Liver (tissue), 3 donors: ENCODE results near the gene FASTK.

Experiments
- ATF3 ChIP-seq: IDR thresholded peaks from 2 replicates; pipeline ENCODE4 v1.6.1; 2016; ENCODE audit warnings: antibody characterized with exemption
- CTCF ChIP-seq: fragments of 150-350 bp; IDR thresholded peaks from 2 replicates; pipeline ENCODE4 v1.5.1; 2017; ENCODE audit warnings: improper control_type of control experiment, low read depth, low read length; ENCODE audit not compliant: missing input control
- HNF4G ChIP-seq: IDR thresholded peaks from 2 replicates; pipeline ENCODE4 v1.6.1; 2016; ENCODE audit warnings: antibody characterized with exemption
- MAX ChIP-seq: IDR thresholded peaks from 2 replicates; pipeline ENCODE4 v1.6.1; 2016; ENCODE audit warnings: antibody characterized with exemption
- RAD21 ChIP-seq, 2 donors: IDR thresholded peaks; 2 replicates each; pipeline ENCODE4 v1.6.1; 2016; ENCODE audit warnings: antibody characterized with exemption in 2 of 2, mild to moderate bottlenecking in 2 of 2
- REST ChIP-seq: IDR thresholded peaks from 2 replicates; pipeline ENCODE4 v1.6.1; 2016; ENCODE audit warnings: antibody characterized with exemption, mild to moderate bottlenecking
- SP1 ChIP-seq: IDR thresholded peaks from 2 replicates; pipeline ENCODE4 v1.6.1; 2018; ENCODE audit warnings: antibody characterized with exemption, mild to moderate bottlenecking
- donor health status: healthy.
- donor health status: healthy.

- TF ChIP-seq CTCF (no peak), RAD21 (IDR thresholded peaks at IDR 0.05) (no peak), SP1 (no peak), ATF3 (no peak), HNF4G (no peak), MAX (no peak), REST (no peak)
Measured at GRCh38 chr7:151114151-151115090, 33.8 kb upstream of the FASTK start.
